ENCODE results near the gene OTUB1. TPM values are rescaled to one million over a fixed set of nuclear protein-coding genes. Genes with fewer than 3 reads are reported as not detected.

OTUB1 gene
- total RNA-seq, 1 experiment from 2014 or later = 119 TPM

DNA sequence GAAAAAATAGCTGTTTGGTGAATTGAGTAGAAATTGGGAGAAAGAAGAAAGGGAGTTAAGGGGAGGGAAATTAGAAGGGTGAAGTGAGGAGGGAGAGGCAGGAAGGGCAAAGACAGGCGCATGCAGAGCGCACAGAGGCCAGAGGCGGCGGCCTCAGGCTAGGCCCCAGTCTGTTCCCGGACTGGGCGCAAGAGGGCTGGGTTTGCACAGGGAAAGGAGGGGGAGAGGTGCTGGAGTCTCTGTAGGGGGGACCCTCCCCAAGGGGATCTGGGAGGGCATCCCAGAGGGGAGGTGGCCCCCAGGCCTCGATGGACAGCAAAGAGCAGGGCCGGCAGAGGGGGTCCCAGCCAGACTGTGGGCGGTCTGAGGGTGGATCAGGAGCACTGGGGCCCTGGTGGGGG lies 48.2 kb downstream of the OTUB1 start:
- Histone ChIP-seq H3K27me3 (ENCODE audit: insufficient read depth, low read depth) (no peaks in the 10 kb centered on the region), H3K4me3 (no peak overlapping the region), H3K4me1 (replicated peaks; ENCODE audit: insufficient read depth) (no peaks in the 10 kb centered on the region), H2AFZ (no peak overlapping the region), H4K20me1 (ENCODE audit: insufficient read depth) (peaks cover 48% of the 10 kb centered on the region), H3K9me3 (ENCODE audit: insufficient read depth, low read depth) (no peaks in the 10 kb centered on the region), H3K79me2 (ENCODE audit: low read depth) (no peaks in the 10 kb centered on the region), H3K9me2 (ENCODE audit: insufficient read depth) (no peaks in the 10 kb centered on the region), H3F3A (ENCODE audit: insufficient read depth, low read depth) (peaks cover 9% of the 10 kb centered on the region; the same call in 1 of the 2 replicates), H3K36me3 (ENCODE audit: low read depth) (no peaks in the 10 kb centered on the region), H3K27ac (no peak overlapping the region), H3K4me2 (no peak overlapping the region)
- BruUV-seq (replicated peaks) = no TSS peak
- no peak for DNase-seq
- intact Hi-C loops (cut with micrococcal nuclease; ENCODE audit: unreplicated experiment) = no loop called here
- ChIA-PET CTCF (interaction anchor here (0.7 kb wide), 1 partner anchor 119 kb away, joined by 3 read pairs; no protein-coding TSS in a partner anchor), POLR2A (ENCODE audit: unreplicated experiment) (no interaction called here)
- TF ChIP-seq CTCF (conservative IDR thresholded peaks at IDR 0.05) (no peak), EZH2 (IDR thresholded peaks at IDR 0.05; ENCODE audit: low read depth) (no peak)

DNA sequence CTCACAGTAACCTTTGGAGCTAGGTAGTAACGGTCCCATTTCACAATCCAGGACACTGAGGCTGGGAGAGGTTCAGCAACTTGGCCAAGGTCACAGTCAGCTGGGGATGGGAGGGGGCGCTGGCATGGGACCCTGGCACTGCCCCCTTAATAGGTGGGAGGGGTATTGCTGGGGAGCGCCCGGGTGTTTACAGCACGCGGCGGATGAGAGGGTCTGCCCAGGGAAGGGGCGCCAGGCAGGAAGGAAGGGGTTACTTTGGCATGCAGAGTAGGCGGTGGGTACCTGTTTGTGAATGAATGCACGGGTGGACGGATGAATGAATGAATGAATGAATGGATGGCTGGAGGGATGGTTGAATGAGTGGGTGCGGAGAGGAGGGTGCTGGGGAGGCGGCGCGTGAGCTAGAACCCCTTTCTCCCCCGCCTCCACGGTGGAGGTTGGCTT lies 48.9 kb downstream of the OTUB1 start:
- Histone ChIP-seq H3K4me2 (no peak overlapping the region), H3K27me3 (ENCODE audit: insufficient read depth, low read depth) (no peaks in the 10 kb centered on the region), H3K4me3 (no peak overlapping the region), H3F3A (ENCODE audit: insufficient read depth, low read depth) (peaks cover 9% of the 10 kb centered on the region; the same call in 1 of the 2 replicates), H3K9me3 (ENCODE audit: insufficient read depth, low read depth) (no peaks in the 10 kb centered on the region), H3K36me3 (ENCODE audit: low read depth) (no peaks in the 10 kb centered on the region), H4K20me1 (ENCODE audit: insufficient read depth) (peaks cover 46% of the 10 kb centered on the region), H3K27ac (no peak overlapping the region), H3K9me2 (ENCODE audit: insufficient read depth) (no peaks in the 10 kb centered on the region), H2AFZ (no peak overlapping the region), H3K4me1 (replicated peaks; ENCODE audit: insufficient read depth) (no peaks in the 10 kb centered on the region), H3K79me2 (ENCODE audit: low read depth) (no peaks in the 10 kb centered on the region)
- TF ChIP-seq CTCF (conservative IDR thresholded peaks at IDR 0.05) (no peak), EZH2 (IDR thresholded peaks at IDR 0.05; ENCODE audit: low read depth) (no peak)
- POLR2A ChIA-PET (ENCODE audit: unreplicated experiment) = no interaction called here
- CTCF ChIA-PET = no interaction called here
- no TSS peak for BruUV-seq (replicated peaks)
- intact Hi-C loops (cut with micrococcal nuclease; ENCODE audit: unreplicated experiment) = no loop called here
- no peak for DNase-seq

DNA sequence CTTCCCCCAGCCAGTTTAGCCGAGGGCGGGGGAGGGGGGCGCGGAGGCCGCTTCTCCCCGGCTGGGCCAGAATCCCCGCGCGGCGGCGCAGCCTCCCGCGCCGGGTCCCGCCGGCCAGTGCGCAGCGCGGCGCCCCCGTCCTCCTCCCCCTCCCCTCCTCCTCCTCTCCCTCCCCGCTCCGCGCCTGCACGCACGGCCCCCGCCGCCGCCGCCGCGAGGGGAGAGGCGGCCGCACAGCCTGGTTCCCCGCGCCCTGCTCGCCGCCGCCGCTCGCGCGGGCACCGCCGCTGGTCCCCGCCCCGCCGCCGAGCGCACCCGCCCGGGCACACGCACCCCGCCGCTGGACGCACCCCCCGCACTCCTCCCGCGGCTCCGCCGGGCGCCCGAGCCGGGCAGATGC lies 49.3 kb downstream of the OTUB1 start, which contains the start of gene FLRT1:
Gene FLRT1 (plus strand): TSS at position 356 of the 400 bp plus-strand sequence. CDS start 80,337 bp downstream, outside the sequence.
- intact Hi-C loops (cut with micrococcal nuclease; ENCODE audit: unreplicated experiment) = no loop called here
- Histone ChIP-seq H3K27ac (no peak within 1 kb of the TSS), H4K20me1 (ENCODE audit: insufficient read depth) (peaks cover 42% of the 10 kb centered on the region), H3K79me2 (ENCODE audit: low read depth) (no peaks in the 10 kb centered on the region), H3K4me3 (no peak within 1 kb of the TSS), H3F3A (ENCODE audit: insufficient read depth, low read depth) (peaks cover 9% of the 10 kb centered on the region; the same call in 1 of the 2 replicates), H3K4me2 (no peak within 1 kb of the TSS), H3K9me3 (ENCODE audit: insufficient read depth, low read depth) (no peaks in the 10 kb centered on the region), H3K9me2 (ENCODE audit: insufficient read depth) (no peaks in the 10 kb centered on the region), H3K27me3 (ENCODE audit: insufficient read depth, low read depth) (no peaks in the 10 kb centered on the region), H3K36me3 (ENCODE audit: low read depth) (no peaks in the 10 kb centered on the region), H3K4me1 (replicated peaks; ENCODE audit: insufficient read depth) (no peaks in the 10 kb centered on the region), H2AFZ (no peak within 1 kb of the TSS)
- TF ChIP-seq EZH2 (IDR thresholded peaks at IDR 0.05; ENCODE audit: low read depth) (no peak), CTCF (conservative IDR thresholded peaks at IDR 0.05) (no peak)
- CTCF ChIA-PET = no interaction called here
- BruUV-seq (replicated peaks) = no TSS peak
- DNase-seq = no peak
- POLR2A ChIA-PET (ENCODE audit: unreplicated experiment) = no interaction called here
